ENCODE results near the gene KBTBD6.
"Not testable (repeated sequence)": the region's sequence is repeated elsewhere in the genome, so short reads cannot be mapped to it uniquely, and the experiment has no call there.

The KBTBD6 gene, protein sequence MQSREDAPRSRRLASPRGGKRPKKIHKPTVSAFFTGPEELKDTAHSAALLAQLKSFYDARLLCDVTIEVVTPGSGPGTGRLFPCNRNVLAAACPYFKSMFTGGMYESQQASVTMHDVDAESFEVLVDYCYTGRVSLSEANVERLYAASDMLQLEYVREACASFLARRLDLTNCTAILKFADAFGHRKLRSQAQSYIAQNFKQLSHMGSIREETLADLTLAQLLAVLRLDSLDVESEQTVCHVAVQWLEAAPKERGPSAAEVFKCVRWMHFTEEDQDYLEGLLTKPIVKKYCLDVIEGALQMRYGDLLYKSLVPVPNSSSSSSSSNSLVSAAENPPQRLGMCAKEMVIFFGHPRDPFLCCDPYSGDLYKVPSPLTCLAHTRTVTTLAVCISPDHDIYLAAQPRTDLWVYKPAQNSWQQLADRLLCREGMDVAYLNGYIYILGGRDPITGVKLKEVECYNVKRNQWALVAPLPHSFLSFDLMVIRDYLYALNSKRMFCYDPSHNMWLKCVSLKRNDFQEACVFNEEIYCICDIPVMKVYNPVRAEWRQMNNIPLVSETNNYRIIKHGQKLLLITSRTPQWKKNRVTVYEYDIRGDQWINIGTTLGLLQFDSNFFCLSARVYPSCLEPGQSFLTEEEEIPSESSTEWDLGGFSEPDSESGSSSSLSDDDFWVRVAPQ

DNA sequence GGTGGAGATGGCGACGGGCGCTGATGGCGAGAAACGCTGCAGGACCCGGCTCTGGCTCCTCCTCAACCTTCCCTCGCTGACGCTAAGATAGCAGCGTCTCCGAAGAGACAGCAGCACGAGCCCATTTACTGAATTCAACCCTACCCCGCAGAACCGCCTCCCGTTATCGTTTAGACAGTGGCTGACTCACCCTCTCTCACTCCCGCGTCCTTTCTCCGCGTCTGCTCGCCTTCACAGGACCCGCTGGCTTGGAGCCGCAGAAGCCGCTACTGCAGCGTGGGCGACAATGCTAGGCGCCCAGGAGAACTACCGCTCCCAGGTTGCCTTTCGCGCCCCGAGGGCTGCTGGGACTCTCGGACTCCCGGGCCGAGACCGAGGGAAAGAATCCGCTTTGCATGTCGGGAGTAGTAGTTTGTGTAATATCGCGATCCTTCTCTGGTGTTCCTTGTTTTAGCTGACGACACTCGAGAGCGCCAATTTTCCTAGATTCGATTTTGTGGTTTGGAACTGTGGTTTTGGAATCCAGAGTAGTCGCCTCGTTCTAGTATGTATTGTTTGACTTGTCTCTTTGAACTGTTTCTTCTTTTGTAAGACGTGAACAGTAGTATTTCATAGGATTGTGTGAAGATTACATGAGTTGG is at the start of gene KBTBD6:
KBTBD6 (minus strand) TSS at position 291 of the 641 bp plus-strand sequence. CDS start 291 bp downstream, outside the sequence.
- DNase-seq = peak; percentile 97

DNA sequence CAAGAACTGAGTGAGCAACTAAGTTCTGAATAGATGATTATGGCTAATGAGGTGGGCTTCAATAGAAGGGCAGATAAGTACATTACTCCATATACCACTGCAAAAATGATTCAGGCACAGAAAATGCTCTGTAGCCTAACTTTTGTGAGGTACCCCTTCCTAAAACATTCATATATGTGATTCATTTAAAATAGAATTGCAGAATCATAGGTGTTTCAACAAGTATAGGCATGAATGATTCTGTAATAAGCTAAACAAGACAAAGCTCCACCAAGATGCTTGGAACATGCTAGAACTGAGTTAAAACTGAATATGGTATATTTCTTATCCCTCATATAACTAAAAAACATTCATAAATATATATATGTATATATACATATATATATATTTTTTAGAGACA is 49.6 kb upstream of the KBTBD6 start:
- no peak for DNase-seq

DNA sequence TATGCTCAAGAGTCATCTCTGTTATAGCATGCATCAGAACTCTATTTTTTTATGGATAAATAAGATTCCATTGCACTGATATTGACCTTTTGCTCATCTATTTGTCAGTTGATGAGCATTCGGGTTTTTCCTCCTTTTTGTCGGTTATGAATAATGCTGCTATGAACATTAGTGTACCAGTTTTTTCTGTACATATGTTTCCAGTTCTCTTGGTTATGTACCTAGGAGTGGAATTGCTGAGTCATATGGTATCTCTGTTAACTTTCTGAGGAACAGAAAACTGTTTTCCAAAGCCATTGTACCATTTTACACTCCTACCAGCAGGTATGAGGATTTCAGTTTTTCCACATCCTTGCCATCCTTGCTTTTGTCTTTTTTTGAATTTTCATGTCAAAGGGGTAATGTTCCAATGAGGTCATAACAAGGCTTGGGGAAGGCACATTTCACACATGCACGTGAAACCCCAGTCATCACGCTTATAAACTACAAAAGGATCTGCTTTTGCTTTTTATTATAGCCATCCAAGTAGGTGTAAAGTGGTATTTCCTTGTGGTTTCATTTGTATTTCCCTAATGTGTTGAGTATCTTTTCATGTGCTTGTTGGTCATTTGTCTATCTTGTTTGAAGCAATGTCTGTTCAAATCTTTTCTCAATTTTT is 47.1 kb upstream of the KBTBD6 start:
- DNase-seq = no peak

DNA sequence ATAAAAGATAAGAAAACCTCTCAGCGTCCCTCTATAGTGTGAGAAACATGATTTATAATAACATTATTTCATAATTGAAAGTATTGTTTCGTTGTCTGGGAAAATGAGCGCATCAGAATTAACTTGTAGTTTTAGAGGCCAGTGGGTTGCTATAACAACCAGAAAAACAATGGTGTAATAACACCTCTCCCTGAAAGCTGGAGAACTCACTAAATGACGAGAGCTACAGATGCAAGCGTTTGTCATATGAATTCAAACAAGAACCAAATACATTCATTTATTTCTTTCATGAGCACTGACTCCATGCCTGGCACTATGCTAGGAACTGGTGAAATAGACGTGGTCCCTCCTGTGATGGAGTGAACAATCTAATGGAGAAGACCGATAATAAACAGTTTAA is 45.4 kb upstream of the KBTBD6 start:
- DNase-seq = no peak

DNA sequence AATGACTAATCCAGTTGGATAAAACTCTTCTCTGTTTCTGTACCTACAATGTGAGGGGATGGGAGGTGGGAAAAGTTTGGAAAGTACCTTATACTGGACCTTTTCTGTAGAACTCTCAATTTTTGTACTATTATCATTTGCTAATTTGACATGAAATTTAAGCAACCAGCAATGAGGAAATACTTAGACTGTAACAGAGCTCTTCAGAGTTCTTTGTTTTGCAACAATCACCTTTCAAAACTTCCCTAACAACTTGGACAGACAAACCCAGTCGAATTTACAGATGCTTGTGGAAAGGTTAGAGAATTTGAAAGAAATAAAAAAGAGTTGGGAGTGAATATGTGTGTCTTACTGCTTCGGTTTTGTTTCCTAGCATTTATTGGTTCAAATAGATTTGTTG is 45.0 kb upstream of the KBTBD6 start:
- DNase-seq = no peak

DNA sequence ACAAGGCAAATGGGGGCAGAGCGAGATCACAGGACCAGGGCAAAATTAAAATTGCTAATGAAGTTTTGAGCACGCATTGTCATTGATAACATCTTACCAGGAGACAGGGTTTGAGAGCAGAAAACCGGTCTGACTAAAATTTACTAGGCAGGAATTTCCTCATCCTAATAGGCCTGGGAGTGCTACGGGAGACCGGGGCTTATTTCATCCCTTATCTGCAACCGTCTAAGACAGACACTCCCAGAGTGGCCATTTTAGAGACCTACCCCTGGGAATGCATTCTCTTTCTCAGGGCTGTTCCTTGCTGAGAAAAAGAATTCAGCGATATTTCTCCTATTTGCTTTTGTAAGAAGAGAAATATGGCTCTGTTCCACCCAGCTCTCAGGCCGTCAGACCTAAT is 43.0 kb upstream of the KBTBD6 start:
- DNase-seq = not testable (repeated sequence)

DNA sequence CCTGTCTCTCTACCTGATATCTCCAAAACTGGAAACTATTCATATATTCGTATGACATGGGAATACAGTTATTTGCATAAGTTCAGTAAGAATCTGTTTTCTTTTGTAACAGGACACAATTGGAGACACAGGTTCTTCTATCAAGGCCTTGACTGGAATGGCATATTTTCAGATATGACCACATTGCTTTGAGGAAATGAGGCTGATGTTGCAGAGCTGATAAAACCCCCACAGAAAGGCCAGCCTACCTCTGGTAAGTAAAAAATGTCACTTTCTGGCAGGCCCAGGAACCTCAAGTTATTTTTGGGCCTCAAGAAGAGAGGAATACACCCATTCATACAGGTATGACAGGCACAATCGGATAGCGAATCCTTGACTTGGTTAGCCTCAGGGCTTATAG is 29.5 kb upstream of the KBTBD6 start:
- DNase-seq = no peak

DNA sequence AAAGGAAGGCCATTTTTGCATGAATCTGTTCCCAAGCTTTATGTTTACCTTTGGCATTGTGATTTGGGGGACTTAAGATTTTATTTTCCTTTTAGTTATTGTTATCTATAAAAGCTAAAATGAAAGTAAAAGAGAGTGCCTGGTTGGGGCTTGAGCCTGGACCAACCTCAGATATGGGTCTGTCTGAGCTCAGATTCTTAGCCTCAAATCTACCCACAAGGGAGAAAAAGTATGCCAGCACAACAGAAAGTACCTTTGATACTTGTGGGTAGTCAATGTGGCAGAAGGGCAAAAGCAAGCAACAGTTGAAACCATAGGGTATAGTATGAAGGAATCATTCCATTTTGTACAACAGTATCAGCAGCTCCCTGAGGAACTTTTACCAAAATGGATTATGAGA is 26.6 kb upstream of the KBTBD6 start:
- DNase-seq = no peak

DNA sequence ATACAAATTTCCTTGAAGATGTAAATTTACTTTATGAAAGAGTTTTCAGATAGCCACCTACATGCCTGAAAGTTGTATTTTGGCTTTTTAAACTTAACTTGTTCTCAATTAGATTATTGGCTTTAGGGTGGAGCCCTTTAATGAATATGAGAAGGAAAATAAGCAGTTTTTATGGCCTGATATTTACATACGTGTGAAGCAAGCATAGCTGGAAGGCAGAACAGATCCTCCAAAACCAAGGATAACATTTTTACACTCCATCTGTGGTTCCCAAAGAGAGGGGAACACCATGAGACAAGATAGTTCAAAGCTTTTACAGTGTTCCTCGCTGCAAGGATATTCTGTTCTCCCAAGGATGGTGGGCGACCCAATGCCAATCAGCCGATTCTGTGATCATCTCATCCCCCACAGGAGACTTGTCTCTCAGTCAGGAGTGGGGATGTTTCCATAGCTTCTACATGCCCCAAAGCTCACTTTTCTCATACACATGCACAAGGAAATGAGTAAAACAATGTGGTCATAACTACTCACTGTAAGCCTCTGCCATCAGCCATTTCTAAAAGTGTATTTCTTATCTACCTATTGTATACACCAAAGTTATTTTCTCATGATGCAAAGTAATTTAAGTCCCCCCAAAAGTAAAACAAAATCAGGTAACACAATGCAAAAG is 24.6 kb upstream of the KBTBD6 start:
- no peak for DNase-seq

DNA sequence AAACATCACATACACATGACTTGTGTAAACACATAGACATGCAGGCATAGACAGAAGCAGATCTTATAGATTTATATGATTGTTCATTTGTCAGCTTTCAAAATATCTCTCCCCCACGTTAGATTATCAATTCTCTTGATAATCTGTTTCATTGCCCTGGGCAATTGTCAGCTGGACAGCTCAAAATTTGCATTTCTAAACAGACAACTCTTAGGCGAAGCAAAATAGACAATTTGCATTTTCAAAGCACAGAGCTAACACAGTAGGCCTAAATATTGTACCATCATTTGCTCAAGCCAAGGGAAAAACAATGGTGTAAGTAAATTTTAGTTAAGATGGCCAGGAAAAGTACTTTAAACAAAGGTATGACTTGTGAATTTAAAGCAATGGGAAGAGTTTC is 24.0 kb upstream of the KBTBD6 start:
- DNase-seq = no peak

DNA sequence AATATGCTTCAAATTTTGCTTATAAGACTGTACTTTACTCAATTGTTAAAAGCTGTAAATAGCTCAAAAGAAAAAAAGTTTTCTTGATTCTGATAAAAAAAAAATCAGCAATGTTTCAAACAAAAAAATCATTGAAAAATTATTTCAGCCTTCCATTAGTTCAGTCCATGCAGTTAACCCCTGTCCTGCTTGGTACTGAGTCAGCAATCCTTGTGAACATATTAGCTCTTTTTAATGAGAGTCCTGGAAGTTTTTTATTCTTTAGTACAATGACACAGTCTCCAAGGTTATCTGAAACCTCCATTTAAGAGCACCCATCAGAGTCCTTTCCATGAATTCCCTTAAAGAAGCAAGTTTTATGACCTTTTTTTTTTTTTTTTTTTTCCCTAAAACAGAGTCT is 21.4 kb upstream of the KBTBD6 start:
- no peak for DNase-seq

DNA sequence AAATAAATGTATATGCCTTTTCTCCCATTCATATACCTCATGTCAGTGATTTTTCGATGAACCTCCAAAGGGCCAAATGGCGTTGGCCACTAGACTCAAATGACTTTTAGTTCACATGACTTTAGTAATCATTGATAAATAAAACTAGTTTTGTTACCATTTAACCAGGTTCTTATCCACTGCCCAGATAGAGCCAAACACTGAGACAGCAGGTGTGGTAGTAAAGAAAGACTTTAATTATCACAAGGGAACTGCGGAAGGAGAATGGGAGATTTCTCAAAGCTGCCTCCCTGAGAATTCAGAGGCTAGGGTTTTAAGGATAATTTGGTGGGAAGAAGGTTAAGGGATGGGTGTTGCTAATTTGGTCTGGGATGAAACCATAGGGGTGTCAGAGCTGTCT is 19.4 kb upstream of the KBTBD6 start:
- DNase-seq = no peak

DNA sequence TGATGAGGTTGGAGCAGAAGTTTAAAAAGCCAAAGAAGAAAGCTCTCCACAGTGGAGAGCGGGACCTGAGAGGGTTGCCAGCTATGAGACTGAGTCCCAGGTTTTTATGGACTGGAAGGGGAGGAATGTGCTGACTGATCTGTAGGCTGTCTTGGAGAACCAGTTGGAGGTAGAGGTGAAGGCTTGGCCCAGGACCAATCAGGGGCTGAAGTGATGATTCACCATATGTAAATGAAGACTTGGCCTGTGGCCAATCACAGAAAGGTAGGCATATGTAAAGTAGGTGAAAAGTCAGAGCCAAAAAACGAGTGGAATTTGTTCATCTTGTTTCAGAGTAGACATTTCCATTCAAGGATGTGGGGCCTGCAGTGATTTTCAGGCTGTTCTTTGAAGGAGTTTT is 17.5 kb upstream of the KBTBD6 start:
- no peak for DNase-seq

DNA sequence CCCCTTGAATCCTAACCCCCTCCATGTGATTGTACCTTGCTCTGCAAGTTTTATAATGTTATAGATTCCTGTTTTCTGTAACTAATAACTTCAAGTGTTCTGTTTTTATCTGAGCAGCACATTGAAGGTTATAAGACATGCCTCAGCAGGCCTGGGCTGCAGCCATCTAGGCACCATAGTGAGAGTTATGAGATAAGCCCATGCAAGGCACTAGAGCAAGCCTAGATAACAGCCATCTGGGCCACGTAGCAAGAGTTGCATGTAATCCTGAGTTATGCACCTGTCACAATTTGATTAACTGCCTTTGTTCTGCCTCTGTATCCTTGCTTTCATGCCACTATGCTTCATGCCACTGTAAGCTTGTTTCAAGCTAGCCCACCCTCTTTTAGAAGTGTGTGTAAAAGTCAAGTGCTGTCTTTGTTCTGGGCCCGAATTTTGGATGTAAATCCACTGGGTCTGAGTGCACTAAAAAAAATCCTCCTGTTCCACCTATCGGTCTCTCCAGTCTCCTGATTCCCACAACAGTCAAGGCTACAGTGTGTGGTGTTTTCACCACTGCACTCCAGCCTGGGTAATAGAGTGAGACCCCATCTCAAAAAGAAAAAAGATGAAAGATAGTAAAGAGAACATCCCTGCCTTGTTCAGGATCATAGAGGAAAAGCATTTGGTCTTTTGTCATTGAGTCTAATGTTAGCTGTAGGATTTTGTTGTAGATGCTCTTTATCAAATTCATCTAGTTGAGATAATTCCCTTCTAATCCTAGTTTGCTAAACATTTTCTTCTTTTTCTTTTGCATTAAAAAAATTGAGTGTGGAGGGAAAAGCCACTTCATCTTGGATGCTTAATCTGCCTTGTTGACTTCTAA is 16.0 kb upstream of the KBTBD6 start:
- no peak for DNase-seq

DNA sequence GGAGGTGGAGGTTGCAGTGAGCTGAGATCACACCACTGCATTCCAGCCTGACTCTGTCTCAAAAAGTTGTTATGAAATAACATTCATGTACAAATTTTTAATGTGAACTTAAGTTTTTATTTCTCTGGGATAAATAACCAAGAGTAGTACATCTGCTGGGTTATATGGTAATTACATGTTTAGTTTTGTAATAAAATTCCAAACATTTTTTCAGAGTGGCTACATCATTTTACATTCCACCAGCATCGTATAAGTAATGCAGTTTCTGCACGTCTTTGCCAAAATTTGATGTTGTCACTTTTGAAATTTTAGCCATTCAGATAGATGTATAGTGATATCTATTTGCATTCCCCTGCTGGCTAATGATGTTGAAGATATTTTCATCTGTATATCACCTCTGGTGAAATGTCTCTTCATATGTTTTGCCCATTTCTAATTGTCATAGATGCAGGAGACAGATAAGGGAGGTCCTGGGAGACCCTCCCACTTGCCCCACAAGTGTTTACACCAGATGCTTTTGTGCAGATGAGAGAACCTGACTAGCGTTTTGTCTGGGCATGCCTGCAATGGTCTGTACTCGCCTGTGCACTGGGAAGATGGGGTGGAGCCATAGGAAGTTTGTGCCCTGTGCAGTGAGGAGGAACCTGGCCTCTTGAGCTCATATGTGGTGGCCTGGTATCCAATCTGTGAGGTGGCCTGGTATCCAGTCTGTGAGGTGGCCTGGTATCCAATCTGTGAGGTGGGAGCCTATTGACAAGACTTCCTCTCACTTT is 12.7 kb upstream of the KBTBD6 start:
- no peak for DNase-seq

DNA sequence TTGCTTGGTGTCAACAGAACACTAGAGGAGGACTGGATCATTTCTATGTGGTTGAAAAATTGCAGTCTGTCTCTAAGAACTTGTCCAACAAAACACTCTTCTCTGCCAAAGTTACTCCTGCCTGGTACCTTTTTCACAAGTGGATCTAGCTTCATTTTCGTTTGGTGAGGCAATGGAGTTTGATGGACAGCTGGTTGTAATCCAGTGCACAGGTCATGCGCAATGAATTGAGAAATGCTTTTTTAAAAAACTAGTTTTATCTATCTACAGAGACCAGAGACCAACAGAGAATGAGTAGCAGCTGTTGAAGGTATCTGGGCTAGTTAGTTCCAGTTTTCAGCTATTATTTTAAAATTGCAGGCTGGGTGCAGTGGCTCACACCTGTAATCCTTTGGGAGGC is 12.0 kb upstream of the KBTBD6 start:
- no peak for DNase-seq

DNA sequence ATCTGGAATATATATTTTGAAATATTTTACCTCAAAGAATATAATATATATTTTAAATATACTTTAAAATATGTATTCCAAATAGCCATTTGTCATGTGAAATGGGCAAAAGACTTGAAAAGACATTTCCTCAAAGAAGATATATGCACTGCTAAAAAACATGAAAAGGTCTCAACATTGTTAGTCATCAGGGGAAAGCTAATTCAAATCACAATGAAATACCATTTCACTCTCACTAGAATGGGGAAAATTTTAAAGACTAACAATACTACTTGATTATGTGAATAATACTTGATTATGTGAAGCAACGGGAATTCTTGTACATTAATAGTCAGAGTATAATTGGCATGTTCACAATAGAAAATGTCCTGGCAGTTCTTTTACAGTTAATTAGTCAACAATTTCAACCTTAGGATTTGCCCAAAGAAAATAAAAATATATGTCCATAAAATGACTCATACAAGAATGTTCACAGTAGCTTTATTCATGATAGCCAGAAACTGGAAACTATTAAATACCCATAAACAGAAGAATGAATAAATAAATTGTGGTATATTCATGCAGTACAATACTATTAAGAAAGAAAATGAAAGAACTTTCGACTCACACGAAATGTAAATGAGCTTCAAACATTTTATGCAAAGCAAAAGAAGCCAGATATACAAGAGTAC is 6.8 kb upstream of the KBTBD6 start:
- DNase-seq = no peak

DNA sequence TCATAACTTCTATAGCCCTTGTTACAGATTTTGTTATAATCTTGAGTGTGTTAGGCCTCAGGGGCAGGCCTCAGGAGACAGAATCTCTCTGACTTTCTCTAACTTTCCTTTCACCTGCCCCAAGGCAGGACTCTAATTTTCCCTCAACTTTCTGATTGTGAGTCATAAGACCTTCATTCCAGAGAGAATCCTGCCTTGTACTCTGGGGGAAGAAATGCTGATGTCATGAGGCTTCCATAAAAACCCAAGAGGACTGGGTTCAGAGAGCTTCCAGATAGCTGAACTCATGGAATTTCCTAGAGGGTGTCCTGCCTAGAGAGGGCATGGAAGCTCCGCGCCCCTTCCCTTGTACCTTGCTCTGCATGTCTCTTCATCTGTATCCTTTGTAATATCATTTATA is 5.3 kb upstream of the KBTBD6 start:
- no peak for DNase-seq

DNA sequence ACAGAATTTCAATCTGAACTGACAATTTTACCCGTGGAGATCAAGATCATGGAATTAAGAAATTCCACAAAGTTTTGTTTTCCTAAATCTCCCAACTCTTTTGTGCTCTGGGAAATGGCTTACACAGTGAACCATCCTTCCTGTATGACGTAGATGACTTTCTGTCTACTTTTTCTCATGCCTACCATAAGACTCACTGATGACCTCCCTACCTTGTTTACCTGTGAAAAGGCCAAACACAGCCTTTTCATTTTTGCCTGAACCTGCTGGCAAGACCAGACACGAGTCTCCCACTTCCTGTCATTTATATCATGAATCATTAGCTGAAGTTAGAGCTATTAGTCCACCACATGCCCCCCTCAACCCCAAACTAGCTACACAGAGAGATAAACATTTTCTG is 4.6 kb upstream of the KBTBD6 start:
- DNase-seq = no peak

DNA sequence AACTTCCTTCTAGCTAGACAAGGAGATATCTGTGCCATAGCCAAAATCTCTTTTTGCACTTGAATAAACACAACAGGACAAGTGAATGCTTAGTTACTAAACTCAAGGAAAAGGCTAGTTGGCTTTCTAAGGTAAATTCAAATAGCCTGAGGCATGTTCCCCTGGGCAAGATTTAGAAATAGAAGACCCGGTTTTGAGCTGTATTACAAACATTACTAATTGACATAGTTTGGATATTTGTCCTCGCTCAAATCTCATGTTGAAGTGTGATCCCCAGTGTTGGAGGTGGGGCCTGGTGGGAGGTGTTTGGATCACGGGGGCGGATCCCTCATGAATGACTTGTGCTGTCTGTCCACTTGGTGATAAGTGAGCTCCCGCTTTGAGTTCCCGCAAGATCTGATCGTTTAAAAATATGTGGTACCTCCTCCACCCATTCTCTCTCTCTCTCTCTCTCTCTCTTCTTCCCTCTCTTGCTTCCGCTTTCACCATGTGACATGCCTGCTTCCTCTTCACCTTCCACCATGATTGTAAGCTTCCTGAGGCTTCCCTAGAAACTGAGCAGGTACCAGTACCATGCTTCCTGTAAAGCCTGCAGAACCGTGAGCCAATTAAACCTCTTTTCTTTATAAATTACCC is 3.9 kb upstream of the KBTBD6 start:
- no peak for DNase-seq
